Measurements from ENCODE around the gene PRRT1.

DNA sequence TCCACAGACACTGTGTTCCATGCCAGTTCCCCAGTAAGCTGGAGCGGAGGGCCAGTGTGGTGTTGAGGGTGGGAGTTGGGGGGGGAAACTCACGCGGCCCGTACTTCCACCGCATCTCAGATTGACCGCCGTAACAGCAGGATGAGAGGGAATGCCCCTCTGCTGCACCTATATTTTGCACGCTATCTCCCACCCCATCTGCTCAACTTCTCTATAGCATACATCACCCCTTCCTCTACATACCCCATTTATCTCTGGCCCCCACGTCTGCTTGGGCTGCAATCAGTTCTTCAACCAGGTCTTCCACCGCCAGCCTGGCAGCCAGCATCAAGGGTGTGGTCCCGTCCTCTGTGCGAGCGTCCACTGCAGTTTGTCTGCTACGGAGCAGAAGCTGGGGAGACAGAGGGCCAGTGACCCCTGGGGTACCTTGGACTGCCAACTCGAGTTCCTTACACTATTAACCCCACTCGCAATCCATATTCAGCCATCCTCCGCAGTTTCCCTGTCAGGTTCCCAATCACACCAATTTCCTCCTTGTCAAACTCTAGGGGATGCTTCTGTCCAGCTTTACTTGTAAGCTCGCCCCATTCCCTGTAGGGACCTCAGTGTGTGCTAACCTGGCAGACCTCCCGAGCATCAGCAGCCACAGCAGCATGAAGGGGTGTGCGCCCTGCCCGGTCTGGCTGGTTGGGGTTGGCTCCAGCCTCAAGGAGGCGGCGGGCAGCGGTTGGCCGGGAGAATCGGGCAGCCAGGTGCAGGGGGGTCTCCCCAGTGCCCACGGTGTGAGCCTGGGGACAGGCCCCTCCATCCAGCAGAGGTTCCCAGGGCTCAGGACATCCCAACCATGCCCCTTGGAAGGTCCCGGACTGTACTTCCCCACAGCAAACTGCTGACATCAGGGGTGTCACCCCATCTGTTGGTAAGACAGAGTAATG lies 45.2 kb upstream of the PRRT1 start:
- TF ChIP-seq, protein P1, sequence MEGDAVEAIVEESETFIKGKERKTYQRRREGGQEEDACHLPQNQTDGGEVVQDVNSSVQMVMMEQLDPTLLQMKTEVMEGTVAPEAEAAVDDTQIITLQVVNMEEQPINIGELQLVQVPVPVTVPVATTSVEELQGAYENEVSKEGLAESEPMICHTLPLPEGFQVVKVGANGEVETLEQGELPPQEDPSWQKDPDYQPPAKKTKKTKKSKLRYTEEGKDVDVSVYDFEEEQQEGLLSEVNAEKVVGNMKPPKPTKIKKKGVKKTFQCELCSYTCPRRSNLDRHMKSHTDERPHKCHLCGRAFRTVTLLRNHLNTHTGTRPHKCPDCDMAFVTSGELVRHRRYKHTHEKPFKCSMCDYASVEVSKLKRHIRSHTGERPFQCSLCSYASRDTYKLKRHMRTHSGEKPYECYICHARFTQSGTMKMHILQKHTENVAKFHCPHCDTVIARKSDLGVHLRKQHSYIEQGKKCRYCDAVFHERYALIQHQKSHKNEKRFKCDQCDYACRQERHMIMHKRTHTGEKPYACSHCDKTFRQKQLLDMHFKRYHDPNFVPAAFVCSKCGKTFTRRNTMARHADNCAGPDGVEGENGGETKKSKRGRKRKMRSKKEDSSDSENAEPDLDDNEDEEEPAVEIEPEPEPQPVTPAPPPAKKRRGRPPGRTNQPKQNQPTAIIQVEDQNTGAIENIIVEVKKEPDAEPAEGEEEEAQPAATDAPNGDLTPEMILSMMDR (IDR thresholded peaks at IDR 0.05), result peak in 2 of 12 donors; percentile 6 to 10
- no peak for TF ChIP-seq POLR2A (IDR thresholded peaks at IDR 0.05)
